HG02870 (cell line): ENCODE data around the gene CIDEC.
"Not testable (repeated sequence)": the region's sequence is repeated elsewhere in the genome, so short reads cannot be mapped to it uniquely, and the experiment has no call there.

Experiments
- ATAC-seq: cut with Tn5 transposase; IDR thresholded peaks from one replicate; pipeline ENCODE4 v1.9.1; 2021; ENCODE audit warnings: mild to moderate bottlenecking, moderate library complexity; ENCODE audit not compliant: unreplicated experiment

The CIDEC gene

DNA sequence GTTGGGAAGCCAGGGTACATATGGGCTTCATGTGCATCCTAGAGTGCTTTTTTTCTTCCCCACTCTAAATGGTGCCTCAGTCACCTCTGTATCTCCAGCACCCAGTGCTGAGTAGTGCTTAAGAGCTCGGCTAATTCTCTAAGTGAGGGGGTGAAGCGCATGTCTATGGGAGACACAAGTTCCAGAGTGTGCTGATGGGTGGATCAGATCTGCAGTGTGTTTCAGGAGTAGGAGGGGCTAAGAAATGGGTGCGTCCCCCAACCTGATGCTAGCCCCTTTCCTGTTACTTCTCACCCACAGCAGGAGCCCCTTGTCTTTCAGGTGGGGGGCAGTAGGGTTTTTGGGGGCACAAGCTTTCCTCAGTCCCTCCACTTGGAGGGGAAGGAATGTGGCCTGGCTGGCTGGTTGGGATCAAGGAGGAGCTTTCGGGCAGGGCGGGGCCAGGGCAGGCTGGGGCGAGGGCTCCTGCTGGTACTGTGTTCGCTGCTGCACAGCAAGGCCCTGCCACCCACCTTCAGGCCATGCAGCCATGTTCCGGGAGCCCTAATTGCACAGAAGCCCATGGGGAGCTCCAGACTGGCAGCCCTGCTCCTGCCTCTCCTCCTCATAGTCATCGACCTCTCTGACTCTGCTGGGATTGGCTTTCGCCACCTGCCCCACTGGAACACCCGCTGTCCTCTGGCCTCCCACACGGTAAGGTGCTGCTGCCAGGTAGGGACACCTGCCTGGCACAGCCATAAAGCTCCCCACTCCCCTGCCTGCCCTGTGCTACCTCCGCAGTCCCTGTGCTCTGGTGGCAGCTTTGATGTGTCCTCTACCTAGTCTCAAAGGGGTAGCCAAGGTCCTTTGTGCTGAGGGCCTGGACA, 22.6 kb upstream of the CIDEC start, which contains the start of gene IL17RE:
Gene IL17RE (plus strand): TSS at position 477 of the 866 bp plus-strand sequence. CDS start 85 bp downstream, at position 562.
- no peak for ATAC-seq

DNA sequence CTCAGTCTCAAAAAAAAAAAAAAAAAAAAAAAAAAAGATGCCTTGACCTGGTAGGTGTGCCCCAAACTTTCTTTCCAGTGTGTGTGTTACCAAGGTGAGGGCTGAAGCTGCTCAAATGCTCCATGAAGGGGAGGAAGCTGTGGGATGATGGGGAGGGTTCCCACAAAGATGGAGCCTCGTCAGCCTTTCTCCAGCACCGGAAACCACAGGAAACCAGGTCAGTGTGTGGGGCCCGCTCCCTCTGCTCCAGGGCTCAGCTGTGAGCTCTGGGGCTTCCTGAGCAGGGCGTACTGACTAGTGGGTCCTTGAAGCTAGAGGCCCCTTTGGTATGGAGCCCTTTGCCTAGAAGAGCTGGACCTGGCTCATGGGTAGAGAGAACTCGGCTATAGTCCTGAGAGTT, 21.9 kb upstream of the CIDEC start:
- ATAC-seq: no peak

DNA sequence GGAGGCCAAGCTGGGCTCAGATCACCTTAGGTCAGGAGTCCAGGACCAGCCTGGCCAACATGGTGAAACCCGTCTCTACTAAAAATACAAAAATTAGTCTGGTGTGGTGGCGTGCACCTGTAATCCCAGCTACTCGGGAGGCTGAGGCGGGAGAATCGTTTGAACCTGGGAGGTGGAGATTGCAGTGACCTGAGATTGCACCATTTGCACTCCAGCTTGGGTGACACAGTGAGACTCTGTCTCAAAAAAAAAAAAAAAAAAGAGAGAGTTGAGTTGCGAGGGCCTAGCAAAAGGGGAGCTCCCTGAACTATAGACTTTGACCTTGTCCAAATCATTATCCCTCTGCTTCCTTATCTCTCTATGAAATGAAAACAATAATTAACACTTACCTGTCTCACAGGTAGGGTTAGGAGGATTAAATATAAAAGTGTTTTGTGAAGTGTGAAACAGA, 20.9 kb upstream of the CIDEC start:
- ATAC-seq: not testable (repeated sequence)

DNA sequence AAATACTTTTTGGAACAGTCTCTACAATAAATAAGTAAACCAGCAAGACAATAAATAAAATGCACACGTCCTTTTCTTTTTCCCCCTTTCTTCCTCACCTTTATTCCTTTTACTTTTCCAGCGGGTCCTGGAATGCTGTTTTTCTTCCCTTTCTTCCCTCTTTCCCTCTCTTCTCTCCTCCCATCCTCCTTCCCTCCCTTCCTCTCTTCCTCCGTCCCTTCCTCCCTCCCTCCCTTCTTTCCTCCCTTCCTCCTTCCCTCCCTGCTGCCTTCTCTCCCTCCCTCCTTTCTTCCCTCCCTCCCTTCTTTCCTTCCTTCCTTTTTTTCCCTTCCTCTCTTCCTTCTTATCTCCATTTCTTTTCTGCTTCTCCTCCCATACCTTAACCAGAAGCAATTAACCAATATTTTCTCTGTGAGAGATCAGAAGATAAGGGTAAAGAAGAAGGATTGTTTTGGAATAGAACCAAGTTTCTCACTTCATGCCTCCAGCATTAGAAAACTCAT, 19.3 kb upstream of the CIDEC start:
- no peak for ATAC-seq

DNA sequence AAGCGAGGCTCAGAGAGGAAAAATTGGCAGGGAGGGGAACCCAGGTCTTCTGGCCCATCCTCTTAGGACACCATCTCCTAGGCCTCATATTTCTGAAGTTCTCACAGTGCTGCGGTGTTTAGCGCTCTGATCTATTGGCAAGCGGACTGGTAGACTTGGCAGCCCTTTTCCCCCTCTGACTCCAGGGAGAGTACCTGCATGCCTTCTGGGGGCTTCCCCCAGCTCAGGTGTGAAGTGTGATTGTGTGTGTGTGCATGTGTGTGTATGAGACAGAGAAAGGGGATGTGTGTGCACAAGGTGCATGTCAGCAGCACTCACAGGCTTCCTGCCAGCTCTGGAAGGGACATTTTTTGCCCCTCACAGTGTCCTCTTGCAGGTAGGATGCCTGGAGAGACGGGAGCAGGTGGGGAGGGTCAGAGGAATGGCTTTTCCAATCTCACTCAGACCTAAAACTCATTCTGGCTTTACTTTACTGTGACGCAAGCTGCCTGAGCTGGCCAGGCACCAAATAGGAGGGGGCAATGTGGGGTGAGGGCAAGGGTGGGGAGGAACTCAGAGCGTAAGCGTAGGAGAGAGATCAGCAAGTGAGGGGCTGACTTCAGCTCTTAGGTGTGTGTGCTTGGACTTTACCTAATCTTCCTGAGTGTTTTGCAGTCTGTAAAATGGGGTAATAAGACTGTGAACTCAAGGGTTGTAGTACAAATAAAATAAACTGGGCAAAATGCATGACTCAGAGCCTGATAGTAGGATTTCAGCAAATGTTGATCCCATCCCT, 18.6 kb upstream of the CIDEC start:
- no peak for ATAC-seq

DNA sequence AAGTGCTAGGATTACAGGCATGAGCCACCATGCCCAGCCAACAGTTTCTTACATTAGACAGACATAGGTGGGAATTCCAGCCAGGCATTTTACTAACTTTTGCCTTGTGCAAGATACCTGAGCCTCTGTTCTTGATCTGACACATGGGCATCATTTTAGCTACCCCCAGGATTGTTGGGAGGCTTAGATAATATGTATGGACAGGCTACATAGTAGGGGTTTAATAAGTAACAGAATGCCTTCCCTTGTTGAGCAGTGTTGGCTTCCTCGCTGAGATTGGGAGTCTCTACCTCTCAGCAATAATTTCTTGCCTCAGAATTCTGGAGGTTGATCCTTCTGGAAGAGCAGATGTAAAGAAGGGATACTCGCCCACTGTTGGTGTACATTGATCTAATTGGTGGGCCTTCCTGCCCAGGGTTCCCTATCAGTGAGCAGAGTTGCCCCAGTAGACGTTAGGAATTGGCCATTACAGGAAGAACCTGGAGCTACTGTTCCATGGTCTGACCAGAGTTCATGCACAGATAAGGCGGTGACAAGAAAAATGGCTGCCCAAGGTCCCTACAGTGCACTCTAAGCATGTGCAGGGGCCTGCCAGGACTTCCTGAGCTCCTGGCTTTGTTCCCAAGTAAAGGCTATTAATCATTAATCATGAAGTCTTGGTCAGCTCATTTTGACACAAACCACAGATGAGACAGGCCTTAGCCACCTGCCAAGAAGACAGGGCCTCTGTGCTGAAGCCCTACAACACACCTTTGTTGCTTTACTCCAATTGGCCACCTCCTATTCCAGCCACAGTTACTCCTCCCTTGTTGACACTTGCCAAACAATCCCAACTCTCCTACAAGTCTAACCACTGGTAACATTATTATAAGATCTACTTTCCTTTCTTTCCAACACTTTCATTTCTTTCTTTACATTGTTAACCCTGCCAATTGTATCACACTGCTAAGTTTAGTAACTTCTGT, 17.6 kb upstream of the CIDEC start:
- no peak for ATAC-seq

DNA sequence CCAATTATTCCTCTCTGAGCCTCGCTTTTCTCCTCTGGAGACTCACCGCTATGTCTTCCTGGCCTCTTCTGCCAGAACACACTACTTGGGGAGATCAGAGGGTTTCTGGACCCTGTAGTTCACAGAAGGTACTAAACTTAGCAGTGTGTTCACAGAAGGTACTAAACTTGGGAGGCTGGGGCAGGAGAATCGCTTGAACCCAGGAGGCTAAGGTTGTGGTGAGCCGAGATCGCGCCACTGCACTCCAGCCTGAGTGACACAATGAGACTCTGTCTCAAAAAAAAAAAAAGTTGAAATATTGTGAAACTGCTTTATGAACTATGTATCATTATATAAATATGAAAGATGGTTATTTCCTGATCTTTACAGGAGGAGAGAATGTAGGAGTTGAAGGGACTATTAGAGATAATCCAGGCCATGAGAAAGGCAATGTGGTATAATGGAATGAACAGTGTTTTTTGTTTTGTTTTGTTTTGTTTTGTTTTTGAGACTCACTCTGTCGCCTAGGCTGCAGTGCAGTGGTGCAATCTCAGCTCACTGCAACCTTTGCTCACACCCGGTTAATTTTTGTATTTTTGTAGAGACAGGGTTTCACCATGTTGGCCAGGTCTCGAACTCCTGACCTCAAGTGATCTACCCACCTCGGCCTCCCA, 16.8 kb upstream of the CIDEC start:
- ATAC-seq: not testable (repeated sequence)

DNA sequence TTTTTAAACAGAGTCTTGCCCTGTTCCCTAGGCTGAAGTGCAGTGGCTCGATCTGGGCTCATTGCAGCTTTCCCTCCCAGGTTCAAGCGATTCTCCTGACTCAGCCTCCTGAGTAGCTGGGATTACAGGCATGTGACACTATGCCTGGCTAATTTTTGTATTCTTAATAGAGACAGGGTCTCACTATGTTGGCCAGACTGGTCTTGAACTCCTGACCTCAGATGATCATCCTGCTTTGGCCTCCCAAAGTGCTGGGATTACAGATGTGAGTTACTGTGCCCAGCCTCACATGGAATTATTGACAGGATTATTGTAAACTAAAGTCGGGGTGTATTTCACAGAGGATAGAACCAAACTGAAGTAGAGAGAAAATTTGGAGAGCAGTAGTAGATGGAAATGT, 15.7 kb upstream of the CIDEC start:
- ATAC-seq: not testable (repeated sequence)

DNA sequence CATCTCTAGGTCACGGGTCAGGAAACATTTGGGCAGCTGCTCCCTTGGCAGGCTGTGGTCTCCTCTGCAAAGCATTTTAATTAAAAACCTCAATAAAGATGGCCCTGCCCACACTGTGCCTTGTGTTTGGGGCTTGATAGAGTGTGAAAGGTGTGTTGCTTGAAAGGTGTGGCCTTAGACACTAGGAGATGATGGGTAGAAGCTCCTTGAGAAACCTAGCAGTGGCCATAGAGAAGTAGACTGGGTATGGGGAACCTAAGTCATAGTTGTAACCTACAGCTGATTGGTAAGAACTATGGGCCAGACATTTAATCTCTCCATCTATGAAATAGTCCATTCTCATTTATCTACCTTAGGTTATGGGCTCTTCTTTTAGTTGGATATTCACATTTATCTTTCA, 13.7 kb upstream of the CIDEC start:
- ATAC-seq: no peak

DNA sequence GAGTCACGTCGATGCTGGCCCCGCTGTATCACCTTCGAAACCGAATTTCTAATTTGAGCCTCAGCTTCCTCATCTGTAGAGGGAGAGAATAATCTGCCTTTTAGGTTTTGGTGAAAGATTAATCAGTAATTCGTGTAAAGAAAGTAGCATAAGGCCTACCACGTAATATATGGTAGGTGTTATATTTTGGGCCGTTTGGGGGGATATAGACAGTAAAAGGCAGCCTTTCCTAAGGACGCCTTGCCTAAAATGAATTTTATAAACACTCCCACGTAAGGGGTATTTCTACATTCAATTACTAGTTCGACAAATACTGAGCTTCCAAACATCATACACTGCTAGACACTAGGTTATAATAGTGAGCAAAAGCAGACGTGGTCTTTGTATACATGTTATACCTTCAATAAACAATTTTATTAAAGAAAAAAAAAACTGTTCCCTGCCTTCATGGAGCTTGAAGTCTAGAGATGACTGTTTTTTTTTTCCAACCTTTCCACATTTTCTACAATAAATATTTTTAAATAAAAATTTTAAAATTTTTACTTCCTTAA, 11.1 kb upstream of the CIDEC start:
- peak; percentile 11 for ATAC-seq

DNA sequence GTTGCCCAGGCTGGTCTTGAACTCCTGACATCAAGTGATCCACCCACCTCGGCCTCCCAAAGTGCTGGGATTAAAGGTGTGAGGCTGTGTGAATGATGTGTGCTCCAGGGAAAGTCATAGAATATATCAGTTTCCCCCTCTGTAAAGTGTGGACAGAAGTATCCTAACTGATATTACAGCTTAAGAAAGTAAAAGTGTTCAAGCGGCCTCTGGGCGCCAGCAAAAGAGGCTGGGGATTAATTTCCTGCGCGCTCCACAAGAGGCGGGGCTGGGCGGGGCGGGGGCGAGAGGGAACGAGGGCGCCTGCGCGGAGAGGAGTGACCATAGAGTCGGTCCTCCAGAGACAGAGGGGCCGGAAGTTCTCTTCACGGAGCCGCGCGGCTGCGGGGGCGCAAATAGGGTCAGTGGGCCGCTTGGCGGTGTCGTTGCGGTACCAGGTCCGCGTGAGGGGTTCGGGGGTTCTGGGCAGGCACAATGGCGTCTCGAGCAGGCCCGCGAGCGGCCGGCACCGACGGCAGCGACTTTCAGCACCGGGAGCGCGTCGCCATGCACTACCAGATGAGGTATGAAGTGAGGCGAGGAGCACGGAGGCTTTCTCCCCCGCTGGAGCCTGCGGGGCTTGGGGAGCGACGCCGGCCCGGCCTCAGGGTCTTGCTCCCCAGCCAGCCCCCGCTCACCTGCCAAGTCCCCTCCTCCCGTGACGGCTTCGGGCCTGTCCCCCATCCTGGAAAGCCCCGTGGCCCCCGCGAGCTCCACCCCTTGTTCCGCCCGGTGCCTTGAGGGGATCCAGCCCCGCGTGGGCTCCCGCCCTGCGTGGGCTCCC, 10.4 kb upstream of the CIDEC start, which contains the start of gene JAGN1:
Gene JAGN1 (plus strand): TSS at position 362 of the 823 bp plus-strand sequence. CDS start 113 bp downstream, at position 475.
- peak; percentile 80 for ATAC-seq

DNA sequence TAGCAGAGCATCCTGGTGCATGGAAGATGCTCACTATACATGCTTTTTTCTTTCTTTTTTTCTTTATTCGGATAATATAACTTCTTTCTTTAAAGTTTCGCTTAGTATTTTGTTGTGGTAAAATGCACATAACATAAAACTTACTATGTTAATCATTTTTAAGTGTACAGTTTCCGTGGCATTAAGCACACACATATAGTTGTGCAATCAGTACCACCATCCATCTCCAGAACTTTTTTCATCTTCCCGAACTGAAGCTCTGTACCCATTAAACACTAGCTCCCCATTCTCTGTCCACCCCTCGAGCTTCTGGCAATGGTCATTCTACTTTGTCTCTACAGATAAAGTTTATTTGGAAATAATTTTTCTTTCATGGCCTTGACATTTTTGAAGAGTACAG, 9.4 kb upstream of the CIDEC start:
- no peak for ATAC-seq

DNA sequence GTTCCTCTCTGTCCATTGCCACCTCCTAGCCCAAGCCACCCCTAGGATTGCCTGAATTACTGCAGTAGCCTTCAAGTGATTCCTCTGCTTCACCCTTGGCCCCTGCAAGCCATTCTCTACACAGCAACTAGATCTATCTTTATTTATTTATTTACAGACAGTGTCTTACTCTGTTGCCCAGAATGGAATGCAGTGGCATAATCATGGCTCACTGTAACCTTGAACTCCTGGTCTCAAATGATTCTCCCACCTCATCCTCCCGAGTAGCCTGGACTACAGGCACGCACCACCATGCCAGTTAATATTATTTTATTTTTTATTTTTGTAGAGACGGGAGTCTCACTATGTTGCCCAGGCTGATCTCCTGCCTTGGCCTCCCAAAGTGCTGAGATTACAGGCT, 8.5 kb upstream of the CIDEC start:
- ATAC-seq: no peak

DNA sequence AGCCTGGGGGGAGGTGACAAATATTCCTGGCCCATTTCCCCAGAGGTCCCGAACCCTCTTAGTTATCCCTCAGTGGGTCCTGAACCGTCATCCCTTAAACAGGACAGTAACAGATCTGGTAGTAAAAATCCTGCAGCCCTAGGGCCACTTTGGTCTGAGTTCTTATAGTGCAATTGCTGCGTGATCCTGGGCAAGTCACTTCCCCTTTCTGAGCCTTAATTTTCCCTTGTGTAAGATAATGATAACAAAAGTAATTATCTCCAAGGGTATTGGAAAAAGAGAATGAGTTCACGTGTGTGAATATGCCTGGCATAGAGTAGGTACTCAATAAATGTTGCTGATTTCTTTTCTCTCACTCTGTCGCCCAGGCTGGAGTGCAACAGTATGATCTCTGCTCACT, 7.4 kb upstream of the CIDEC start:
- ATAC-seq: no peak

DNA sequence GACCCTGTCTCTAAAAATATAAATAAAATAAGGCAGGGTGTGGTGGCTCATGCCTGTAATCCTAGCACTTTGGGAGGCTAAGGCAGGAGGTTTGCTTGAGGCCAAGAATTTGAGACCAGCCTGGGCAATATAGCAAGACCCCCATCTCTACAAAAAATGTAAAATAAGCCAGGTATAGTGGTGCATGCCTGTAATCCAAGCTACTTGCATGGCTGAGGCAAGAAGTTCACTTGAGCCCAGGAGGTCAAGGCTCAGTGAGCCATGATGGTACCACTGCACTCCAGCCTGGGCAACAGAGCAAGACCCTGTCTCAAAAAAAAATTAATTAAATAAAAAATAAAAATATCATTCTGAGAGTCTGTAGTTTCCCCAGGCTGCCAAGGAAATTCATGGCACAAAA, 6.3 kb upstream of the CIDEC start:
- no peak for ATAC-seq

DNA sequence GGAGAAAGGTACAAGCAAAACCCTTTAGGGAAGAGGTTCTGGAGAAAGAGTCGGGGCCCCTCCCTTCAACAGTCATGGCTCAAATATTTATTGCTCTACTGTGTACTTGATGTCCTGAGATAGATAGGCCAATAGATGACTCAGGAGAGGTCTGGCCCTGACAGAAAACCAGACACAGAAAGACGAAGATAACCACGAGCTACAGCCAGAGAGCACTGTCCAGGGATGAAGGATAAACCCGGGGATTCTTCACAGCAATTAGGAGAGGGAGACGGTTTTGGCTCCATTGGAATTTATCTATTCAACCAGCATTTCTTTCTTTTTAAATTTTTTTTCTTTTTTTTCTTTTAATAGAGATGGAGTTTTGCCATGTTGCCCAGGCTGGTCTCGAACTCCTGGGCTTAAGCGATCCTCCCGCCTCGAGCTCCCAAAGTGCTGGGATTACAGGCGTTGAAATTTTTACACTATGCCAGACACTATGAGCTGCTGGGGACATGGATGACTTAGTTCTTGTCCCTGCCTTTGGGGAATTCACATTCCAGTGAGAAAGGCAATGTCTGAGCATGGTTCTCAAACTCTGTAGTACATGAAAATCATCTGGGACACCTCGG, 4.6 kb upstream of the CIDEC start:
- ATAC-seq: no peak

DNA sequence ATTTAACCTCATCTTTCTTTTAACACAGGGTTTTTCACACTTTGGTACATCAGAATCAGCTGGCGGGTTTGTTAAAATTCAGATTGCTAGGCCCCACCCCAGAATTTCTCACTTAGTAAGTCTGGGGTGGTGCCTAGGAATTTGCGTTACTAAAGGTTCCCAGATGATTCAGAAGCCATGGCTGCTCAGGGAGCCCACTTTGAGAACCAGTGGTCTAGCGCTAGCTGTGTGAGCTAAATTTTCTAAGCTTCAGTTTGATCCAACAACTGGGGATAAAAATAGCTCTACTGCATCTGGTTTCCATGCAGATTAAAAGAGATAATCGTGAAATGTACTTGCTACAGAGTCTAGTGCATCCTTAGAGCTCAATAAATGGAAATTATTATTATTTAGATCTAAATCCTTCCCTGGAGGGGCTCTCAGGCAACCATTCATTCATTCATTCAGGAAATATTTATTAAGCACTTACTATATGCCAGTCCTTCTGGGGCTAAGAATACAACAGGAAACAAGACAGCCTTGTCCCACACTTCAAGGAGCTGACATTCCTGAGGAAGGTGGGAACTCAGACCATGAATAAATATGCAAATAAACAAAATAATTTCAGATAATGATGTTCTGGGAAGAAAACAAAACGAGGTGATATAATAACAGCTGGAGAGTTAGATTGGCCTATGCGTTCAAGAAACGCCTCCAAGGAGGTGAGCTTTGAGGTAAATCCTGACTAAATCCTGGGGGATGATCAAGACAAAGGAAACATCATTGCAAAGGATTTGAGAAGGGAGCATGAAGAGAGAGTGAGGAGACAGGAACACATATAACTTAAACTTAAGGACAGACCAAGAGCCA, 3.9 kb upstream of the CIDEC start:
- no peak for ATAC-seq
